Keratinocyte (primary cell): ENCODE results near the gene EXOSC9. TPM values are rescaled to one million over a fixed set of nuclear protein-coding genes. Genes with fewer than 3 reads are reported as not detected.

ENCODE experiments used
- DNase-seq: peaks from one replicate; pipeline ENCODE4 v3.0.0-alpha.2; 2011; ENCODE audit warnings: low read depth, missing footprints, low spot score
- FAIRE-seq: peaks from 2 replicates; lab custom pipeline; 2011; peaks lifted over from hg19 to GRCh38; lab: Jason Lieb, UNC
- H2AFZ ChIP-seq: 2 replicates; pipeline ENCODE4 v1.6.0; 2012; ENCODE audit warnings: low read length, control low read depth, inconsistent platforms; ENCODE audit not compliant: control insufficient read depth
- H3K27ac ChIP-seq: 2 replicates; pipeline ENCODE4 v1.5.1; 2011; ENCODE audit warnings: low read length; ENCODE audit not compliant: control insufficient read depth, insufficient read depth
- H3K27me3 ChIP-seq: 3 replicates; pipeline ENCODE4 v1.6.0; 2011; ENCODE audit warnings: low read length; ENCODE audit not compliant: control insufficient read depth, insufficient read depth; ENCODE audit errors: extremely low read depth
- H3K36me3 ChIP-seq, 2 experiments: 2 replicates in 1 of 2; 3 replicates in 1 of 2; pipeline ENCODE4 v1.5.1; 2011; ENCODE audit warnings: low read length in 2 of 2, mild to moderate bottlenecking in 1 of 2; ENCODE audit not compliant: control insufficient read depth in 2 of 2, insufficient read depth in 2 of 2; ENCODE audit errors: extremely low read depth in 1 of 2
- H3K4me1 ChIP-seq: 3 replicates; pipeline ENCODE4 v1.5.1; 2011; ENCODE audit warnings: low read length; ENCODE audit not compliant: control insufficient read depth, insufficient read depth; ENCODE audit errors: extremely low read depth
- H3K4me2 ChIP-seq: 3 replicates; pipeline ENCODE4 v1.6.0; 2011; ENCODE audit warnings: low read depth, low read length; ENCODE audit not compliant: control insufficient read depth, insufficient read depth; ENCODE audit errors: extremely low read depth
- H3K4me3 ChIP-seq, 3 experiments: fragments of 200-600 bp in 1 of 3; sonication (generic) in 1 of 3; 2 replicates in 2 of 3; 3 replicates in 1 of 3; pipeline ENCODE4 v1.5.1; 2011 to 2016; ENCODE audit warnings: low read length in 3 of 3, mild to moderate bottlenecking in 3 of 3, control low read depth in 2 of 3, inconsistent platforms in 1 of 3, low read depth in 1 of 3, mixed read lengths in 1 of 3, mixed run types in 1 of 3, moderate library complexity in 1 of 3; ENCODE audit not compliant: control insufficient read depth in 2 of 3, insufficient read depth in 2 of 3; ENCODE audit errors: extremely low read depth in 1 of 3
- H3K79me2 ChIP-seq: 2 replicates; pipeline ENCODE4 v1.6.0; 2012; ENCODE audit warnings: low read length; ENCODE audit not compliant: control insufficient read depth, insufficient read depth
- H3K9ac ChIP-seq: 3 replicates; pipeline ENCODE4 v1.6.0; 2011; ENCODE audit warnings: low read length; ENCODE audit not compliant: control insufficient read depth, insufficient read depth; ENCODE audit errors: extremely low read depth
- H3K9me1 ChIP-seq: 3 replicates; pipeline ENCODE4 v1.6.0; 2011; ENCODE audit warnings: low read length; ENCODE audit not compliant: control insufficient read depth, insufficient read depth; ENCODE audit errors: extremely low read depth
- H3K9me3 ChIP-seq: 2 replicates; pipeline ENCODE4 v1.5.1; 2012; ENCODE audit warnings: low read depth, low read length; ENCODE audit not compliant: control insufficient read depth
- H4K20me1 ChIP-seq: 3 replicates; pipeline ENCODE4 v1.6.0; 2011; ENCODE audit warnings: low read length; ENCODE audit not compliant: control insufficient read depth, insufficient read depth; ENCODE audit errors: extremely low read depth
- CTCF ChIP-seq, 3 experiments: IDR thresholded peaks in 1 of 3; conservative IDR thresholded peaks in 1 of 3; optimal IDR thresholded peaks in 1 of 3; 2 replicates in 2 of 3; 3 replicates in 1 of 3; pipeline versions ENCODE3 to v1.5.1; 2011; ENCODE audit warnings: low read length in 3 of 3, mild to moderate bottlenecking in 3 of 3, moderate library complexity in 2 of 3, control low read depth in 1 of 3, inconsistent platforms in 1 of 3; ENCODE audit not compliant: insufficient read depth in 2 of 3; ENCODE audit errors: extremely low read depth in 1 of 3
- EZH2 ChIP-seq: IDR thresholded peaks from one replicate; pipeline ENCODE4 v1.6.1; 2012; ENCODE audit warnings: inconsistent platforms, mild to moderate bottlenecking, low read length, moderate library complexity
- dilution Hi-C: fragments of 300-500 bp; cut with MboI; formaldehyde crosslinking; loops from one replicate; pipeline ENCODE4 v1.7.0; 2020; ENCODE audit warnings: low sequenced_read_pairs; ENCODE audit not compliant: extremely low pct_ligation_motif_present
- polyA plus RNA-seq, 5 experiments: library from polyadenylated mRNA; depleted of rRNA in 3 of 5; stranded (reverse) in 3 of 5; stranded (forward) in 1 of 5; unstranded in 1 of 5; fragments of >200 nt; gene quantifications; 1 replicate in 1 of 5; 2 replicates in 3 of 5; 3 replicates in 1 of 5; pipeline versions ENCODE4 v1.2.1 to v1.2.3, GENCODE V29; 2011 to 2012; ENCODE audit warnings: missing spikeins in 2 of 5, low read depth in 1 of 5, low replicate concordance in 1 of 5

EXOSC9 gene
- polyA plus RNA-seq, 1 donor (not counting 4 experiments of a cell fraction or from before 2014, with no cell fraction given): 35.4 TPM

- Histone ChIP-seq H3K9me1 (no peaks in the 10 kb centered on the region), H3K4me1 (peaks cover 8% of the 10 kb centered on the region), H3K9me3 (no peaks in the 10 kb centered on the region), H3K9ac (no peak overlapping the region), H3K27me3 (no peaks in the 10 kb centered on the region), H3K79me2 (peaks cover 12% of the 10 kb centered on the region), H3K36me3 (peaks cover 0 to 2% of the 10 kb centered on the region in 2 experiments), H4K20me1 (no peaks in the 10 kb centered on the region), H2AFZ (peak overlapping the region; percentile 55), H3K4me2 (no peak overlapping the region), H3K4me3 (no peak overlapping the region), H3K27ac (no peak overlapping the region)
- TF ChIP-seq CTCF (optimal IDR thresholded peaks at IDR 0.05 in 1 of 3, IDR thresholded peaks at IDR 0.05 in 1 of 3, conservative IDR thresholded peaks at IDR 0.05 in 1 of 3; ENCODE audit: extremely low read depth in 1 of 3, insufficient read depth in 2 of 3, low read length in 3 of 3) (no peak), EZH2 (no peak)
- no peak for DNase-seq
- FAIRE-seq: no peak
- dilution Hi-C loops: no loop called here
Measured at GRCh38 chr4:121799208-121799823, 1.8 kb upstream of the EXOSC9 start.

GRCh38 chr4:121799867-121800501 lies 1.1 kb upstream of the EXOSC9 start:
- FAIRE-seq (no peak), DNase-seq (no peak)
- Histone ChIP-seq H3K27me3 (no peaks in the 10 kb centered on the region), H3K4me1 (peaks cover 8% of the 10 kb centered on the region), H2AFZ (peak overlapping the region; percentile 100), H3K9me3 (no peaks in the 10 kb centered on the region), H3K36me3 (peaks cover 0 to 5% of the 10 kb centered on the region in 2 experiments), H4K20me1 (no peaks in the 10 kb centered on the region), H3K27ac (no peak overlapping the region), H3K4me3 (no peak overlapping the region), H3K9ac (no peak overlapping the region), H3K79me2 (peaks cover 12% of the 10 kb centered on the region), H3K4me2 (no peak overlapping the region), H3K9me1 (no peaks in the 10 kb centered on the region)
- dilution Hi-C loops: no loop called here
- no peak for TF ChIP-seq EZH2
- no peak for TF ChIP-seq CTCF (optimal IDR thresholded peaks at IDR 0.05 in 1 of 3, IDR thresholded peaks at IDR 0.05 in 1 of 3, conservative IDR thresholded peaks at IDR 0.05 in 1 of 3; ENCODE audit: extremely low read depth in 1 of 3, insufficient read depth in 2 of 3, low read length in 3 of 3)
